ENCODE measurements around the gene MED1.
"Not testable (repeated sequence)": the region's sequence is repeated elsewhere in the genome, so short reads cannot be mapped to it uniquely, and the experiment has no call there.

GRCh38 chr17:39487490-39487889, 36.4 kb upstream of the MED1 start:
- TF ChIP-seq CTCF, POLR2A (IDR thresholded peaks at IDR 0.05): not testable (repeated sequence)

Measured in right lobe of liver (tissue), 4 donors.